ENCODE results near the gene RPGR.

The RPGR gene

DNA sequence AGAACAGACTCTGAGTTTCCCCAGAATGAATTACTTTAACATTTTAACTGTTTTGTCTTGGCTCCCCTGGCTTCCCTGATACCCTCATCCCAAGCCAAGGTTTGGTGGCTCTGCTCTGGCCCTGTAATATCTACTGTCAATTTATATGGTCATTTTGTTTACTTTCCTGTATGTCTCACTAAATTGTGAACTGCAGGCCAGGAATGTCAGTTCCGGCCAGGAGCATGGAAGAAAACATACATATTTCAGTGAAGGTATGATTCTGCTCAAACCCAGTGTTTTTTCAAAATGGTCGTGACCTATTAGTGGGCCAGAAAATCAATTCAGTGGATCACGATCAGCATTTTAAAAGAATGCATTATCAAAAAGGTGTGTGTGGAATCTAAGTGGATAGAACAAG is 1.2 kb downstream of the RPGR start:
- DNase-seq: no peak

DNA sequence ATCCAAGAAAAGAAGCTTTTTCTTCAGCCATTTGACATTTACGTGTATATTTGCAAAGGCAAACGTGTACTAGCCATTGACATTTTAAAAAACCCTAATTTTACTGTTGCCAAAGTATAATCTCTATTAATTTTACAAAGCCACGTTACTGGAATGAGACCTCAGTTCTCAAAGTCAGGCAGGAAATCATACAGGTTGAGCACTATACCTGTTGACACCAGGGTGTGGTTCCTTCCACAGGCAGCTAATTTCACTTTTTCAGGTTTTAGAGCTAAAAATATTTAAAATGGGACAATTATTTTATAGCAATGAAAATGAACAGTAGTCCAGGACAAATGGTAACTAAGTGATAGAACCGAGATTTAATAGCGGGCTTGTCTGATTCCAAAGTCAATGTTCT is 6.5 kb downstream of the RPGR start:
- DNase-seq: no peak

GRCh38 chrX:38318606-38319005 is 8.7 kb downstream of the RPGR start:
- no peak for DNase-seq

GRCh38 chrX:38318196-38318595 is 9.1 kb downstream of the RPGR start:
- no peak for DNase-seq

DNA sequence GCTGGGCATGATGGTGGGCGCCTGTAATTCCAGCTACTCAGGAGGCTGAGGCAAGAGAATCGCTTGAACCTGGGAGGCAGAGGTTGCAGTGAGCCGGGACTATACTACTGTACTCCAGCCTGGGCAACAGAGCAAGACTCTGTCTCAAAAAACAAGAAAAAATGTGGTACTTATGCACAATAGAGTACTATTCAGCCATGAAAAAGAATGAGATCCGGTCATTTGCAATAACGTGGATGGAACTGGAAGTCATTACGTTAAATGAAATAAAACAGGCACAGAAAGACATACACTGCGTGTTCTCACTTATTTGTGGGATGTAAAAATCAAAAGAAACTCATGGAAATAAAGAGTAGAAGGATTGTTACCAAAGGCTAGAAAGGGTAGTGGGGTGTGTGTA is 12.1 kb downstream of the RPGR start:
- DNase-seq: no peak

DNA sequence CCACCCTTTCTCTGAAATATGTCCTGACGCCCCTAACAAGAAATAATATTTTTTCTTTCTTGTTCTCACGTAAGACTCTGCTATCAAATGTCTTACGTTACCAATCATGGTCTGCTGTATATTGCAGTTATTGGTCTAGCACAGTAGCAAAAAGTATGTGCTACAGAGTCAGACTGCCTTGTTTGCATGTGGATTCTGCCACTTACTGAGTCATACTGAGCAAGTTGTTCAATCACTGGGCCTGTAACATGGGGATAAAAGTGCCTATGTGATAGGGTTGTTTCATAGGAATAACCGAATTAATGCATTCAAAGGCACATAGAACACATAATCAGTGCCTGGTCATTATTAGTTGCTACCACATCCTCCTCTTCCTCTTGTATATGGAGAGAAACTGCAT is 14.1 kb downstream of the RPGR start:
- no peak for DNase-seq

- DNase-seq: no peak
These were observed 14.9 kb downstream of the RPGR start for GRCh38 chrX:38312436-38312835.

DNA sequence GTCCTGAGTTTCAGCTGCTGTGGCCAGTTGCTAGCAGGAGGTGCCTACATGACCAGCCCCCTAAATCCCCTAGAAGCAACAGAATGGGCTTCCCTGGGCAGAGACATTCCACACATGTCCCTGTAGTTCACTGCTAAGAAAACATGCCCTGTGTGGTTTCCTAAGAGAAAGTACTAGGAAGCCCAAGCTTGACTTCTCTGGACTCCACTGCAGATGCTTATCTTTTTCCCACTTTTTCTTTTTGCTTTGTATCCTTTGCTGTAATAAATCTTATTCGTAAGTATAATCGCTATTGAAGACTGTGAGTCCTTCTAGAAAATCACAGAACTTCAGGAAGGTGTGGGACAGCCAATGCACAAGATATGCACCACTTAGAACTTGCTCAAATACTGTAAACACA is 15.6 kb downstream of the RPGR start:
- DNase-seq: no peak

DNA sequence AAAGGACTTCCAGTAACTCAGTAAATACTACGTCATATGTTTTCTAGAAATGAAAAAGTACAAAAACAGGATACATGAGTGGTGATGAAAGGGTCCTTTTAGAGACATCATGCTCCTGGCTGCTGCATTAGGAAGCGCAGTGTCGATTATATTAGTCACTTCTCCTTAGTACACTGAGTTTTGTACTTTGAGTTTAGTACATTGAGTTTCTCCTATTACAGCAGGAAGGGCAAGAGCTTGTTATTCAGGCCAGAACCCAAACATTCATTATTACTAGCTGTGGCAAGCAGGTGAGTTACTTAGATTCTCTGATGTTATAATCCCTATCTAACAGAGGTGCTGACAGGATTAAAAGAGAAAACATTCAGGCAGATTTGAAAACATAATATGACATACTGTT is 21.3 kb downstream of the RPGR start:
- no peak for DNase-seq

DNA sequence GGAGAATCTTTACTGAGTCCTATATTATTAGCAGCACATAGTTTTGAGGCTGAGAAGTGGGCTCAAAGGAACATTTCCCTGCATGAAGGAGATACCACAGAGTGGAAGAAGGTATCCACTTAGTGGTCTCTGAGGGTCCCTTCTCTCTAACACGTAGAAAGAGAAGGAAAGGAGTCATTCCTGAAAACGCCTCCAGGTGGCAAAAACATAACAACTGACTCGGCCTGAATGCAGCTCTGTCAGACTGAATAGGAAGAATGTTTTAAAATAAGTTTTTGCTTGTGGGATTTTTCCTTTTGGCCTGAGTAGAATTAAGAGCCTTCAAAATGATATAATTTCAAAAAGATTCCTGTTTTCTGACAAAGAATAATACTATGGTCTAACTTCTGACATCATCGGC is 23.3 kb downstream of the RPGR start:
- no peak for DNase-seq

GRCh38 chrX:38293741-38294140 is 33.6 kb downstream of the RPGR start:
- DNase-seq: no peak

- no peak for DNase-seq
These were observed 39.6 kb downstream of the RPGR start for GRCh38 chrX:38287674-38288073.

- DNase-seq: no peak
These were observed 41.7 kb downstream of the RPGR start for GRCh38 chrX:38285649-38286048.

DNA sequence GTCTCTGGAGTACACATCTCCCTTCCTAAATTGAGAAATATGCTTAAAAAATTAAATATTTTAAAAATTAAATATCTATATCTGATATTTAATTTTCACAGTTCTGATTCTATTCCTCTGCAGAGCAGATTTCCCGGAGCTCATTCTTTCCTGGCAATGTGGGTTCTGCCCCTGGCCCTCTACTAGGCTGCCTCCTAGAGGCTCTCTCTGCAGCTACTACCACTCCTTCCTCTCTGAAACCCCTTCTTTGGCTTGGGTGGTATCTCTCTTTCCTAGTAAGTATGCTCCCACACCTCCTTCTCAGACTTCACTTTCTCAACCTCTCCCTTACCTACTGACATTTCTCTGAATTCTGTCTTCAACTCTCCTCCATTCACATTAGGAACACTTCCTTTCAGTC is 45.3 kb downstream of the RPGR start:
- no peak for DNase-seq

- no peak for DNase-seq
These were observed 48.1 kb downstream of the RPGR start for GRCh38 chrX:38279188-38279587.

DNA sequence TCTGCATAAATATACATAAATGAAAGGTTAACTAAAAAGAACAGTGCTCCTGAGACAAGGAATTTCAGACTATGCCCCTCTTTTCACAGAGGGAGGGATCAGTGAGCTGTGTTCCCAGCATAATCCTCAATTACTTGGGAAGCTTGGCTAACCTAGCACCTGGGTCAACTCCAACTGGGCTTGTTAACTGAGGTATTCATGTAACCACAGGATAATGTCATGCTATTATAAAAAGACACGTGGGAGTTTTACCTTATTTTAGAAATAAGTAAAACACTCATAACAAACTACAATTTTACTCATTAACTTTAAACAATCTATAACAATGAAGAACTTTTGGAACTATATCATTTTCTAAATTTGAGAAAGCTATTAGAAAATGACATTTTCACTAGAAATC is 48.6 kb downstream of the RPGR start:
- no peak for DNase-seq

DNA sequence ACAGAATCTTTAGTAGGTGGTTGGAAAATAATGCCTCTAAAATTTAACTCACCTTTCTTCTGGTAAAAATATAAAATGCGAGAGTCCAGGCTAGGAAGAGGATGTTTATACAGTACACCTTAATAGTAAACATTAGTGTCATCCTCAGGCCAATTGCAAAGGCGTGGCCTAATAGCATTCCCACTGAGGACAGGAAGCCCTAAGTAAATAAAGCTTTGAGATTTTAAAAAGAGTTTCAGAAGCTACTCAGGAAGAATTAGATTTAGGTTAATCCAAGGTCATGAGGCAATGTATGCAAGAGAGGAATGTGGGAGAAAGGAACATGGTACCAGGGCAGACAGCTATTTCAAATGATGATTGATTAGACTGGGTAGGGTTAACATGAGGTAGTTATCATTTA is 49.5 kb downstream of the RPGR start:
- DNase-seq: no peak

- no peak for DNase-seq
These were observed 50.2 kb downstream of the RPGR start for GRCh38 chrX:38277136-38277535.

DNA sequence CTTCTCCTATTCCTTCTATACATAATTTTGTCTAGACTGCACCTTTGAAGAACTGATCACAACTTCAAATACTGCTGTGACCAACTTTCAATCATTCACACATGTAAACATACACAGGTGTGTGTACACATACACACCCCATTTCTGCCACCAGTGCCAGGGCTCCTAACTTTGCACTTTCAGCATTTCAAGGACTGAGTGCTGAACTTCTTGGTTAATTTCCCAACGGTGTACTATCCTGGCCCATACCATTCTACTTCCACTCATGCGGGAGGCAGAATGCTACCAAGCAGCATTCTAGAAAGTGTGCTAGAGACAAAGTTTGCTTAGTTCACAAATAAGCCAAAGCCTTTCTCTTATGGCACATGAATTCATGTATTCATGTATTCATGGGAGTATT is 51.2 kb downstream of the RPGR start:
- no peak for DNase-seq

DNA sequence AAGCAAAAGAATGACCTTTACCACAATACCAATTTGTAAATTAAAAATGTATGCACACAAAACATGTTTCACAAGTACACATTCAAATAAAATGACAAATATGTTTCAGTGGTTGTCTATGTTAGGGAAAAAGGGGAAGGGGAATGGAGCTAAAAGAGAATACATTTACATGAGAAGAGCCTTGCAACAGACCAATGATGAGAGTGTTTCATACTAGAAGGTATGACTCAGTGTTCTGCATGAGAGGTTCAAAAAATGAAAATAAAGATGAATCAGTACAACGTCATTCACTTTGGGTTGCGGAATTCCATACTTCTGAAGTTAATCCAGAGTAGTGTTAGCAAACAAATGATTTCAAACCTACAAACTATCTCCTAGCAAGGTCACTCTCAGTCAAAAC is 51.7 kb downstream of the RPGR start:
- DNase-seq: no peak

GRCh38 chrX:38273453-38273852 is 53.9 kb downstream of the RPGR start:
- DNase-seq: no peak

GRCh38 chrX:38271154-38271716 is 56.1 kb downstream of the RPGR start:
- DNase-seq: no peak

GRCh38 chrX:38268011-38268410 is 59.3 kb downstream of the RPGR start:
- DNase-seq: no peak

GRCh38 chrX:38262715-38263620 is 64.3 kb downstream of the RPGR start:
- no peak for DNase-seq

DNA sequence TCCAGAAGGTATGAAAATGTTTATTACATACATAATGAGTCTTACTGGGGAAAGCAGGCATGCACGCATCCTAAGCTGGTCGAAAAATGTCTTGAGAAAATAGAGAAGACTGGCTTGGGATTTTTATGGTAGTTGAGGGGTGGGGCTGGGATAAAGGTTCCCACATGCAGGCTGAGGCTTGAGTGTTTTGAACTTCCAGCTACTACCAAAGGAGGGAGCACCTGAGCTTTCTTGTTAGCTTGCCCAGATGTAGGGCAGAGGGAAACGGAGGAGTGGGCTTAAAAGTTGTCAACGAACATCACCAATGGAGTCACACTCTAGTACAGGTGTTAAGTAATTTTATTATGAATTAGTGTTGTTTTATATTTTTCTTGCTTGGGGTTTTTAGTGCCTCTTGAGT is 67.1 kb downstream of the RPGR start:
- no peak for DNase-seq
